Dedifferentiated amniotic fluid mesenchymal stem cell (primary cell): ENCODE results near the gene CDKAL1.
"Not testable (repeated sequence)": the region's sequence is repeated elsewhere in the genome, so short reads cannot be mapped to it uniquely, and the experiment has no call there.

Experiments used
- DNase-seq: peaks from one replicate; pipeline ENCODE4 v3.0.0-alpha.2; 2016; ENCODE audit errors: extremely low spot score

The CDKAL1 gene

GRCh38 chr6:20708367-20709124 lies 174.3 kb downstream of the CDKAL1 start:
- DNase-seq, result no peak

- no peak for DNase-seq
These were observed 175.2 kb downstream of the CDKAL1 start for GRCh38 chr6:20709451-20709850.

GRCh38 chr6:20710341-20710740 lies 176.1 kb downstream of the CDKAL1 start:
- DNase-seq, result no peak

DNA sequence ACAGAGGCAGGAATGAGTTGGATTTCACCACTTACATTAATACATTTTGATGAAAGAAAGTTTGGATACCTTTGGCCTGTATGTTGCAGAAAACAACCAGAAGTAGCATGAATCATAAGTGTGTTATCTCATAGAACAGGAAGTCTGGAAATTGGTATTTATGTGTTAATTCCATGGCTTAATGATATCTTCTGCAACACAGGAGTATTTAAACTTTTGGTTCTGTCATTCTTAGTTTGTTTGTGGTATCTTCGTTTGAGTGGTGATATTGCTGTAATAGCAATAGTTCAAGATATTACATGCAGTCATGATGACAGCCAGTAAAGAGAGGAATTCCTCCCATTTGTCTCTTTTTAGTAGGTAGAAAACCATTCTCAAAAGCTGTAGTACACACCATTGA lies 177.3 kb downstream of the CDKAL1 start:
- DNase-seq, result no peak

DNA sequence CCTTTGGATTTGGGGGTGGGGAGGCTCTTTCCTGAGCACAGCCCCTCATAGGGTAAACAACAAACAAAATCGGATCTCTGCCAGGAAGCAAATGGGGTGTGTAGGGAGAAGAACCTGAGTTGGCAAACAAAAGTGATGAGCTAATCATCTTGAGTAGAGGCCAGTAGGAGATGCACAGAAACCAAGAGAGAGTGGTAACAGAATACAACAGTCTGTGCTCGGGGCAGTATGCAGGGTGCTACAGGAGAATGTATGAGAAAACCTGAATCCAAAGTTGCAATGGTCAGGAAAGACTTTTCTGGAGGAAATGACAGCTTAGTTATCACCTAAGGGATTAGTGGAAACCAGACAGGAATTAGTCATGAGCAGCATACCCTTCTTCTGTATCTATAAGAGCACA lies 177.8 kb downstream of the CDKAL1 start:
- DNase-seq, result no peak

DNA sequence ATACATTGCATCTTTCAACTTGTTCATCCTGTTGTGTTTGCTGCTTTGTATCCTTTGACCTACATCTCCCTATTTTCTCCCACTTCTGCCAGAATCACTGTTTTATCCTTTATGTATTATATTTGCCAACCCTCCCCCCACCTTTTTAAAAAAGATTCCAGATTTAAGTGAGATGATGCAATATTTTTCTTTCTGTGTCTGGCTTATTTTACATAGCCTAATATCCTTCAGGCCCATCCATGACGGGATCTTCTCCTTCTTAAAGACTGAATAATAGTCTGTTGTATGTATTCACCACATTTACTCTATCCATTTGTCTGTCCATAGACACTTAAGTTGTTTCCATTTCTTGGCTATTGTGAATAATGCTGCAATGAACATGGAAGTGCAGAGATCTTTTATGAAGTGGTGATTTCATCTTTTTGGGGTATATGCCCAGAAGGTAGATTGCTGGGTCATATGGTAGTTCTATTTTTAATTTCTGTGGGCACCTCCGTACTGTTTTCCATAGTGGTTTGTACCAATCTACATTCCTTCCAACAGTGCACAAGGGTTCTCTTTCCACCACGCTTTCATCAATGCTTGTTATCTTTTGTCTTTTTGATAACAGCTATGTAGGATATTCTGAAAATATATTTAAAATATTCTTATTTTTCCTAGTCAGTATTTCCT lies 181.0 kb downstream of the CDKAL1 start:
- DNase-seq, result no peak

- no peak for DNase-seq
These were observed 182.6 kb downstream of the CDKAL1 start for GRCh38 chr6:20716865-20717264.

GRCh38 chr6:20717743-20718142 lies 183.5 kb downstream of the CDKAL1 start:
- DNase-seq, result no peak

DNA sequence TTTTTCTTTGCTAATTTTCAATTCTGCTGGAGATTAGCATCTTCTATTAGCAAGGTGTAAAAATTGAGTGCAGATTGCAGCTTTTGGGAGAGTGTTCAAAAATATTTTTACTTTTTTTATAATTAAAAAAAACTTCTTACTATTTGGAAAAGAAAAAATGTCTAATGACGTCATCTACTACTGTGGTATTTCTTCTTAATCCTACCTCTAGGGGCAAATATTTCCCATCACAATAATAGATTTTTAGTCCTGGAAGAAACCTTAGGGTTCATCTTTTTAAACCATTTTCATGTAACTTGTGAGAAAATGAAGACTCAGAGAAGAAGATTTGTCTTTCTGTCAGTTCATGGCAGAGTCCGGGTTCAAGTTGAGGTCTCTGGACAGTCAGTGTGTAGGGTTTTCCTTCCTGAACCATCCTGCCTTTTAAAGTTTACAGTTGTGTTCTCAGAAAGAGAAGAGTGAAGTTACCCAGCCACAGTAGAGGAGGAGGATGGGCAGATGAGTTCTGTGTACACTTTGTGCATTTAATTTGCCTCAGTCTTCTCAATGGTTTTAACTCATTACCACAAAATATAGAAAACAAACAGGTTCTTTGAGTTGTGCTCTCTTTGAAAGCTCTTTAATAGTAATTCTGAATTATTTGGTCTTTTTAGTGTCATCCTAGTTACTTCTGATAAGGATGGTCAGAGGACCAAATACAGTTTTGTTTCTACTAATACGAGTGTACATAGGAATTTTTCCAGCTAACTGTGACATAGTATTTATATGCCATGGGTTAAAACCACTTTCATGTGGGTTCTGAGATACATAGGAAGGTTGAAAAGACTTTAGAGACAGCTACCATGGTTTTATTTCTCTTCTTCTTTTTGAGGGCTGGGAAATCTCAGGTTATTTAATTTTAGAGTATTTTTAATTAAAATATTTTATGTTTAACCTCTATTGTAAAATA lies 184.7 kb downstream of the CDKAL1 start:
- no peak for DNase-seq

- DNase-seq, result no peak
These were observed 185.7 kb downstream of the CDKAL1 start for GRCh38 chr6:20719980-20720379.

DNA sequence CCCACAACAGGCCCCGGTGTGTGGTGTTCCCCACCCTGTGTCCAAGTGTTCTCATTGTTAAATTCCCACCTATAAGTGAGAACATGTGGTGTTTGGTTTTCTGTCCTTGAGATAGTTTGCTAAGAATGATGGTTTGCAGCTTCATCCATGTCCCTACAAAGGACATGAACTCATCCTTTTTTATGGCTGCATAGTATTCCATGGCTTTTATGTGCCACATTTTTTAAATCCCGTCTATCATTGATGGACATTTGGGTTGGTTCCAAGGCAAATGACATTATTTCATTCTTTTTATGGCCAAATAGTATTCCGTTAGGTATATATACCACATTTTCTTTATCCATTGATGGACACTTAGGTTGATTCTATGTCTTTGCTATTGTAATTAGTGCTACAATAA lies 186.9 kb downstream of the CDKAL1 start:
- not testable (repeated sequence) for DNase-seq

DNA sequence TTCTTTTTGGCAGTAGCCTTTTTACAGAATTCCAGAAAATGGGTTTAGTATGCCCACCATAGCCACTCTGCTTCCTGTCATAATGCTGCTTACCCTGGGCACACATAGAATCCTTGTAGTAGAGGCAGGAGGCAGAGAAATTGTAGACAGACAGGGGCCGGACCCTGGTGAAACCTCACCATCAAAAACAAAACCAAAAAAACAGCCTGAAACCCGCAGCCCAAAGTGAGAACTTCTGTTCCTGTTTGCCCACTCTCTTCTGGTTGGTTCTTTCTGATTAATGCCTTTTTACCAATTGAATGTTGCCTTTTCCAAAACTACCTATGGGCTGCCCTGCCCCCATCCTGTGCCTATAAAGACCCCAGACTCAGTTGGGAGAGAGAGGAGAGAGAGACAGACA lies 188.2 kb downstream of the CDKAL1 start:
- no peak for DNase-seq

GRCh38 chr6:20723236-20723635 lies 189.0 kb downstream of the CDKAL1 start:
- DNase-seq, result no peak

DNA sequence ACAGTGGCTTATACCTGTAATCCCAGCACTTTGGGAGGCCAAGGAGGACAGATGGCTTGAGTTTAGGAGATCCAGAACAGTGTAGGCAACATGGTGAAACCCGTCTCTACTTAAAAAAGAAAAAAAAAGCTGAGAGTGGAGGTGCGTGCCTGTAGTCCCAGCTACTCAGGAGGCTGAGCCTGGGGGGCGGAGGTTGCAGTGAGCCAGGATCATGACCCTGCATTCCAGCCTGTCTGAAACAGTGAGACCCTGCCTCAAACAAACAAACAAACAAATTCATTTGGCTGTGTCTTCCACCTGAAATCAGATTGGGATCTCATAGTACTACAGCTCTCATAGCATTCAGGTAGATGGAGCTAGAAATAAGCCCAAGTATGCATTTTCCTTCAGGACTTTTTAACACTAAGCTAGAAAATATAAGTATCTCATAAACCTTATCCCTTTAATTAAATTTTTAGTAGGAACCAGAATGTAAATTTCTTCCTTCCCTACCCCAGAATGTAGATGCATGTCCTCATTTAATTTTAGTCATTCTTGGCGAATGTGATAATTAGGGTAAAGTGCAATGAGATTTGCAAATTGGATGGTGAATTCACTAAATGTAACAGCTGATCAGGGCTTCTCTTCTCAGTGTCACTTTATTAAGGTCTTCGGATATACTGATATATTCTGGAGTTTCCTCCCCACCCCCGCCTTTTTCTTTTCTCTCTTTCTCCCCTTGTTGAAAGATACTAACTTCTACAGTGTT lies 190.4 kb downstream of the CDKAL1 start:
- no peak for DNase-seq

GRCh38 chr6:20725235-20725634 lies 191.0 kb downstream of the CDKAL1 start:
- not testable (repeated sequence) for DNase-seq

DNA sequence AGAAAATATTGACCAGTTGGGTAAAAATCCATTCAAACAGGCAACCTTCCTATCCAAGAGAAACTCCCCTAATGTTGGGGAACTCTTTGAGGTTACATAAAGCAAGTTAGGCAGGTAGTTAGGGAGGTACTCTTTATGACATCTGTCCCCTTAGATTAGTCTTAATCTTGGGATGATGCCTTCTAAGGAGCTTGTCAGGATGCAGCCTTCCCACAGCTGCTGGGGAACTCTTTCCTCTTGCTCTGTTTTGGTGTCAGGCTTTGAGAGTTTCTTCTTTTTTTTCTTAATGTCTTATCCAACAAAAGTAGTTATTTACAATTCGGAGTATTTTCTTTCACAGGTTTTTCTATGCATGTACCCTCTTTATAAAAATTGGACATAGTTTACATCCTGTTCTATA lies 194.8 kb downstream of the CDKAL1 start:
- no peak for DNase-seq

- DNase-seq, result not testable (repeated sequence)
These were observed 198.1 kb downstream of the CDKAL1 start for GRCh38 chr6:20732362-20732761.

DNA sequence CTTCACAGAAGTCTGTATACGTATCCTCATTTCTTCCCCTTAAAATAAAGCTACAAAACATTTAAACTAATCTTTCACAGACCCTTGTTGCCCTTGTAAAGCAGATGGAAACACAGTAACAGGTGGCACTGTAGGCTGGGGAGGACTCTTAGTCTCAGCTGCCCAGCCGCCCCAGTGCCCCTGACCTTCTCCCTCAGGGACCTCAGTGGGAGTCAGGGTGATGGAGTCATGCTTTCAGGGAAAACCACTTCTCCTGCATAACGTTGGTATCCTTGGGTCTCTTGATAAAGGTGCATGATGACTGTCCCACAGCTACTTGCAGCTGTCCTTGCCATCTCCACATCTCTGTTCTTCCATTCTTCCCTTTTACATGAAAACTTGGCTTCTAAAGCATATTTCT lies 198.6 kb downstream of the CDKAL1 start:
- DNase-seq, result no peak

DNA sequence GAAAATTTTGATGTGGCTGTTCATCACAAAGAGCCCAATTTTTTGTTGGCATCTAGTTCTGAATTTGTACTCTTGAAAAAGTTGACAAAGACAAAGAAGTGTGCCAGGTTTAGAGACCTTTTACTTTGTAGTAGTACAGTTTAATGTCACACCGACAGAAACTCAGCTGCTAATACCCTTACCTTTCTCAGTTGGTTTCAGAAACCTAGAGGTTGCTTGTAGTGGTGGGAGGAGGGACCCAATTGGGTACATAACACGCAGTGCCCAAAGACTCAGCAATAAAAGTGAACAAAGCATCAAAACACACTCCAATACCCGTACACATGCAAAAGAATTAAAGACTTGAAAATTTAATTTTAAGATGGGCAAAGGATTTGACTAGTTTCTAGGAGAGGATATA lies 203.7 kb downstream of the CDKAL1 start:
- no peak for DNase-seq

DNA sequence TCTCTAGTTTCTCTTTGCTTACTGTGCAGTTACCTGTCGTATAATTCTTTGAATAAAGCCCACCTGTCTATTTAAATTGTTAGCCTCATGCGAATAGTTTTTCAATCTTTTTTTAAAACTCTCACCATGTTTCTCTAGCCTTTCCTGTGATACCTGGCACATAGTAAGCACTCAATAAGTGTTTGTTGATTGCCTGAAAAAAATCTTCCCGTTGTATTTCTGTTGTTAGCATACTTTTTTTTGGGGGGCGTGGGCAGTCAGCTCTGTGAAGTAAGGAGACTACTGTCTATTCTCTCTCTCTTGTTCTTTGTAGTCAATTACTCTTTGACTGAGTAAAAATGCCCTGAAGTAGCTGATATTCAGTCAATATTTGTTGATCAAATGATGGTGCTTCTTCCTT lies 205.8 kb downstream of the CDKAL1 start:
- DNase-seq, result no peak

- no peak for DNase-seq
These were observed 206.5 kb downstream of the CDKAL1 start for GRCh38 chr6:20740727-20741126.

GRCh38 chr6:20741490-20741889 lies 207.2 kb downstream of the CDKAL1 start:
- DNase-seq, result no peak
